Hematopoietic multipotent progenitor cell treated with erythropoietin and hydrocortisone succinate and interleukin-3 and kit ligand, for 8 days (in vitro differentiated cells): Measurements from ENCODE around the gene NOP56.
"Not testable (repeated sequence)": the region's sequence is repeated elsewhere in the genome, so short reads cannot be mapped to it uniquely, and the experiment has no call there.

Source experiments
- DNase-seq: peaks from one replicate; pipeline ENCODE4 v3.0.0-alpha.2; 2015

NOP56 gene

GRCh38 chr20:2652724-2653555 is 508 bp downstream of the NOP56 start:
- peak; percentile 25 for DNase-seq

- no peak for DNase-seq
Measured at GRCh38 chr20:2653556-2654383, 1.3 kb downstream of the NOP56 start.

- DNase-seq = no peak
Measured at GRCh38 chr20:2654384-2654822, 2.0 kb downstream of the NOP56 start.

GRCh38 chr20:2654831-2655230 is 2.4 kb downstream of the NOP56 start:
- no peak for DNase-seq

GRCh38 chr20:2655331-2656116 is 3.1 kb downstream of the NOP56 start:
- no peak for DNase-seq

- no peak for DNase-seq
Measured at GRCh38 chr20:2656471-2657117, 4.2 kb downstream of the NOP56 start.

GRCh38 chr20:2657241-2657640 is 4.8 kb downstream of the NOP56 start:
- no peak for DNase-seq

GRCh38 chr20:2657674-2658073 is 5.2 kb downstream of the NOP56 start:
- DNase-seq = no peak

- peak; percentile 42 for DNase-seq
Measured at GRCh38 chr20:2658414-2659354, 6.3 kb downstream of the NOP56 start.

- DNase-seq = no peak
Measured at GRCh38 chr20:2659547-2659946, 7.1 kb downstream of the NOP56 start.

GRCh38 chr20:2663364-2663886 is 11.0 kb downstream of the NOP56 start:
- no peak for DNase-seq

- DNase-seq = peak; percentile 94
Measured at GRCh38 chr20:2663887-2664719, 11.7 kb downstream of the NOP56 start, which contains the start of gene IDH3B. TSS of gene IDH3B (minus strand) at chr20:2664216. CDS start at chr20:2664188, 28 bp downstream.

GRCh38 chr20:2671977-2672376 is 19.5 kb downstream of the NOP56 start:
- peak; percentile 54 for DNase-seq

GRCh38 chr20:2672446-2672845 is 20.0 kb downstream of the NOP56 start:
- no peak for DNase-seq

GRCh38 chr20:2673453-2673852 is 21.0 kb downstream of the NOP56 start:
- no peak for DNase-seq

GRCh38 chr20:2680046-2680445 is 27.6 kb downstream of the NOP56 start:
- DNase-seq = no peak

GRCh38 chr20:2682040-2682439 is 29.6 kb downstream of the NOP56 start:
- not testable (repeated sequence) for DNase-seq

GRCh38 chr20:2684817-2685216 is 32.4 kb downstream of the NOP56 start:
- DNase-seq = not testable (repeated sequence)

- DNase-seq = no peak
Measured at GRCh38 chr20:2687514-2687913, 35.1 kb downstream of the NOP56 start.

- DNase-seq = peak; percentile 76
Measured at GRCh38 chr20:2688041-2688591, 35.7 kb downstream of the NOP56 start.
